GM18873 (cell line): Measurements from ENCODE around the gene GPR137B.
"Not testable (repeated sequence)": the region's sequence is repeated elsewhere in the genome, so short reads cannot be mapped to it uniquely, and the experiment has no call there.

Experiments
- ATAC-seq: cut with Tn5 transposase; IDR thresholded peaks from one replicate; pipeline ENCODE4 v1.9.1; 2021; ENCODE audit warnings: mild to moderate bottlenecking, moderate library complexity, moderate number of reproducible peaks; ENCODE audit not compliant: unreplicated experiment, low FRiP score

Gene GPR137B

DNA sequence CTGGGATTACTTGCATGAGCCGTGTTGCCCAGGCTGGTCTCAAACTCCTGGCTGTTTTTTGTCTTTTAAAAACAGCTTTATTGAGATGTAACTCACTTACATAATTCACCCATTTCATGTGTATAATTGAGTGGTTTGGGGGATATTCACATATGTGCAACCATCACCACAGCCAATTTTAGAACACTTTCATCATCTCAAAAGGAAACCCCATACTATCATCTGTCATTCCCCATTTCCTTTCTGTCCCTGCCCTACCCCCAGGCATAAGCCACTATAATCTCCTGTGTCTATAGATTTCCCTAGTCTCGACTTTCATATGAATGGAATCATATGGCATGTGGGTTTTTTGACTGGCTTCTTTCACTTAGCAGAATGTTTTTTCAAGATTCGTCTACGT is 43.3 kb downstream of the GPR137B start:
- no peak for ATAC-seq

DNA sequence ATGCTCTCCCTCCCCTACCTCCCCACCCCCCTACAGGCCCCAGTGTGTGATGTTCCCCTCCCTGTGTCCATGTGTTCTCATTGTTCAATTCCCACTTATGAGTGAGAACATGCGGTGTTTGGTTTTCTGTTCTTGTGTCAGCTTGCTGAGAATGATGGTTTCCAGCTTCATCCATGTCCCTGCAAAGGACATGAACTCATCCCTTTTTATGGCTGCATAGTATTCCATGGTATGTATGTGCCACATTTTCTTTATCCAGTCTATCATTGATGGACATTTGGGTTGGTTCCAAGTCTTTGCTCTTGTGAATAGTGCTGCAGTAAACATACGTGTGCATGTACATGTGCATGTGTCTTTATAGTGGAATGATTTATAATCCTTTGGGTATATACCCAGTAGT is 44.1 kb downstream of the GPR137B start:
- ATAC-seq, result not testable (repeated sequence)

GRCh38 chr1:236188084-236188483 is 45.7 kb downstream of the GPR137B start:
- not testable (repeated sequence) for ATAC-seq

GRCh38 chr1:236193184-236193583 is 50.8 kb downstream of the GPR137B start:
- ATAC-seq, result no peak

GRCh38 chr1:236200925-236201324 is 58.6 kb downstream of the GPR137B start:
- no peak for ATAC-seq

- no peak for ATAC-seq
Measured at GRCh38 chr1:236201786-236202185, 59.4 kb downstream of the GPR137B start.

DNA sequence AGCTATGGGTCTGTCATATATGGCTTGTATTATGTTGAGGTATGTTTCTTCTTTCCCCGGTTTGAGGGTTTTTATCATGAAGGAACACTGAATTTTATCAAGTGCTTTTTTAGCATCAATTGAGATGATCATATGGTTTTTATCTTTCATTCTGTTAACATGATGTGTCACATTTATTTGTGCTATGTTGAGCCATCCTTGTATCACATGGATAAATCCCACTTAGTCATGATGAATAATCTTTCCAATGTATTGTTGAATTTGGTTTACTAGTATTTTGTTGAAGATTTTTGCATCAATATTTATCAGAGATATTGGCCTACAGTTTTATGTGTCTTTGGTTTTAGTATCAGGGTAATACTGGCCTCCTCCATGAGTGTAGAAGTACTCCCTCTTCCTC is 61.7 kb downstream of the GPR137B start:
- no peak for ATAC-seq

DNA sequence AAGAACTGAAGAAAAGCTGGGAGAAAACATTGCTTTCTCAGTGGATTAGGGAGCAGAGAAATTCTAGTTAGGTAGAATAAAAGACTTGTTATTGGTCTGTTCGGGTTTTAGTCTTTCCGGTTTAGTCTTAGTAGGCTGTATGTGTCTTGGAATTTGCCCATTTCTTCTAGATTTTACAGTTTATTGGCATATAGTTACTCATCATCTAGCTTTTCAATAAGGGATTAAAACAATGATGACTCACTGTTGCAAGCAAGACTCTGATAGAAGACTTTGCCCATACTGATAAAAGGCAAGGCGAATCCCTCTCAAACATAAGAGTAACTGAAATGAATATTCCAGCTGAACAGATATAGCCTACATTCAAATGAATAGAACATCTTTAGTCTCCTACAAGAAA is 62.3 kb downstream of the GPR137B start:
- no peak for ATAC-seq

- no peak for ATAC-seq
Measured at GRCh38 chr1:236206548-236206947, 64.2 kb downstream of the GPR137B start.

DNA sequence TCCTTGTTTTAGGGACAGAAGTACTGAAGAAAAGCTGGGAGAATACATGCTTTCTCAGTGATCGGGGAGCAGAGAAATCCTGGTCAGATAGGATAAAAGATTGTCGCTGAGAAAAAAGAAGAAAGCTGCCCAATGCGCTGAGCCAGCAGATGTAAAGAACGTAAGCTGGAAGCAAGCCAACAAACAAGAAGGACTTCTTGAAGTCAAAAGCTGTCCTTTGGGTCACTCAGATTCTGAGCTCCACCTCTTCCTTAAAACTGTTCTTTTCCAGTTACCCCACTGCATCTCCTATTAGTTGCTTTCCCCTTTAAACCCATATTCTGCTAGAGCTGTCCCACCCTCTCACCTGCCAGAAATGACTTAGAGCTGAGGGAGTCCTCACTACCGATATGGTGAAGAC is 64.8 kb downstream of the GPR137B start:
- ATAC-seq, result no peak

DNA sequence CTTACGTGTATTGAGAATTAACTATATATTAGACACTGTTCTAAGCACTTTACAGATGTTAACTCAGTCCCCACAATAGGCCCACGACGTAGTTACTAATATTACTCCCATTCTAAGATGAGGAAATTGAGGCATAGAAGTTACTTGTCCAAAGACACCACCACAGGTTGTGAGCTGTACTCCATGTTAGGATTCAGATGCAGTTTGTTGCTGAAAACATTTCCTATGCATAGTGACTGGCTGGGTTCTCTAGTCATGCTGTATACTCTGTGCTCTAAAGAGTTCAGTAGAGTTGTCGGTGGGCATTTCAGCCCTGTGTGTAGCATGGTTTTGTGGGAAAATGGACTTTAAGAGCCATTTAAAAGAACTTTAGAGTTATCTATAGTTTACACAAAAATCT is 65.2 kb downstream of the GPR137B start:
- no peak for ATAC-seq

- no peak for ATAC-seq
Measured at GRCh38 chr1:236209185-236209584, 66.8 kb downstream of the GPR137B start.

- ATAC-seq, result no peak
Measured at GRCh38 chr1:236209713-236210112, 67.4 kb downstream of the GPR137B start.

DNA sequence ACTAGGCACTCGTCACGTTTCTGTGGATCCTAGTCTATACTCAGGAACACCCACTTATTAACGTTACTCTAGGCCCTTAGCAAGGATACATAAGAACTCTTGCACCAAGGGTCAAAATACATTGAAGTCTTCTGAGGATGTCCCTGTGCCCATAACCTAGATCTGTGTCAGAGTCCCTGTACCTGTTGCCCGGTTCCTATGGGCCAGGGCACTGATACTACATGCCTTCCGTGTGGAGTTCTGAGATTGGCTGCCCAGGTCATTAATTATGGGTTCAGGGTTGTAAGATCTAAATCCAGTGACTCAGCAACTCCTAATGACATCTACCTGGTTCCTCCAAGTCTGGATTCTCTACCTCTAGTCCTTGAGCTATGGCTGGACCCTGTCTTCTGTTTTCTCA is 69.5 kb downstream of the GPR137B start:
- ATAC-seq, result no peak

- ATAC-seq, result no peak
Measured at GRCh38 chr1:236213534-236213933, 71.2 kb downstream of the GPR137B start.

DNA sequence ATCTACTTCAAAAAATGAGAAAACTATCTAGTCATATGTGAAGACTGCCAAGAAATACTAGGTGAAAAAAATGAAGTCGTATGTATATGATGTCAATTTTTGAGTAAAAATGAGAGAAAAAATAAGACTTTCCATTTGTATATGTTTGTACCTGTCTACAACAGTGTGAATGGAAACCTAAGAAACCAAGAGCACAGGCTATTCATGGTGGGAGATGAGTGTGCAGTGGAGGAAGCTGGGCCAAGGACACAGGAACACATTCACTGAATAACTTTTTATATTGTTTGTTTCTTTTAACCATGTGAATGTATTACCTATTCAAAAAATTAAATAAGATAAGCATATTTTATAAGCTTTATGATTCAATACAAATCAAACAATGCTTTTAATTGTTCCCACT is 72.4 kb downstream of the GPR137B start:
- no peak for ATAC-seq

GRCh38 chr1:236220473-236220872 is 78.1 kb downstream of the GPR137B start:
- no peak for ATAC-seq

GRCh38 chr1:236222632-236223031 is 80.3 kb downstream of the GPR137B start:
- ATAC-seq, result no peak

- ATAC-seq, result no peak
Measured at GRCh38 chr1:236228411-236228810, 86.1 kb downstream of the GPR137B start.

DNA sequence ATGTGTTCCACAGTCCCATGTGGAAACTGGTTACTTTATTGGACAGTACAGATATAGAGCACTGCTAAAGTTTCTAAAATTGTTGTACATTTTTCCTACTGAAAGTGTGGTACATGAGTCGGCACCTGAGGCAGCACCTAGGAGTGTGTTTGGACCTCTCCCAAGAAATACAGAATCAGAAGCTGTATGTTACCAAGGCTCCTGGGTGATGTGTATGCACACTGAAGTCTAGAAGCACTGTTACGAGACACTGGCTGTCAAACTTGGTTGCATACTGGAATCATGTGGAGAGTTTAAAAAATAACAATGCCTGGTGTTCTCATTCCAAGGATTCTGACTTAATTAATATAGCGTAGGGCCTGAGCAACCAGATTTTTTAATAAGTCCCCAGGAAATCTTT is 92.8 kb downstream of the GPR137B start:
- ATAC-seq, result no peak

DNA sequence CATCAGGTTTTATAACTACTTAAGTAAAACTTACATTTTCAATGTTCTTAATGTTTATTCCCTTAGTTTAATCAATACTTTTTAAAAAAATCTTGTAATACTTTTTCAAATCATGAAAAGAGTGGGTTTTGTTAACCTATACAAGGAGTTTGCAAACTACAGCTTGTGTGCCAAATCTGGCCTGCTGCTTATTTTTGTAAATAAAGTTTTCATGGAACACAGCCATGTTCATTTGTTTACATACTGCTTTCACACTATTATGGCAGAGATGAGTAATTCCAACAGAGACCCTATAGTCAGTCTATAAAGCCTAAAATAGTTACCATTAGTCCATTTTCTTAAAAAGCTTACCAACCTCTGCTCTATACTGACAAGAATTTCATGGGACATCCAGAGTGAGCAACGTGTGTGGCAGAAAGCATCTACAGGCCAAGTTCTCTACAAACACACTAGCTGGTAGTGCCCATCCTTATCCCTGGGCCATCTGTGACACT is 96.8 kb downstream of the GPR137B start:
- ATAC-seq, result no peak

DNA sequence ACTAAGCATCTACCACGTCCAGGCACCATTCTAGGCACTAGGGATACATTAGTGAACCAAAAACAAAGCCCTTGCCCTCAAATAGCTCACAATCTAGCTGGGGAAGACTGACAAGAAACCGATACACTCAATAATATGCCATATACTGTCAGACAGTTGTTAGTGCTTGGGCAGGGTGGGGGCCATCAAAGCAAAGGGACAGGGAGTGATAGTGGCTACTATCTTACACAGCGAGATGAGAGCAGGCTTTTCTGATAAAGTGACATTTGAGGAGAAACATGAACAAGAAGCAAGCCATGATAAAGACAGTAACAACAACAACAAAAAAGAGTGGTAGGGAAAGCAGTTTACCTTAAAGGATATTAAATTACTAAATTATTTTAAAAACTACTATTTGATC is 98.3 kb downstream of the GPR137B start:
- ATAC-seq, result no peak

DNA sequence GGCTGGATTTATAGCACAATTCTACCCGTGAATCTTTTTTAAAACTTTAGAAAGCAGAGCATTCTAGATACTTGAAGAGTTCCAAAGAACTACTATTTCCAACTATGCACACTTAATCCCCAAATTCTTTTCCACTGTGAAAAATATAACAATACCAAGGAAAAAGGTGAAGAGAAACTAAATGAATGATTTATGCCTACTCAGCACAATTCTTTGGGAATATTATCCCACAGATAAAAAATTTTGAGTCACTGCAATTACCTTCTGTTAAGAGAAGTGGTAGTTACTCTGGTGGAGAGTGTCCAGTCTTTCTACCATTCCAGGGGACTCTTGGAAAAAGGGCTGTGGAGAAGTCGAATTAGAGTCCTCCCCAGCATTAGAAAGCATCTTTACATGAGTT is 100.2 kb downstream of the GPR137B start:
- no peak for ATAC-seq
